ENCODE results near the gene CYP27A1. TPM values are rescaled to one million over a fixed set of nuclear protein-coding genes. Genes with fewer than 3 reads are reported as not detected.

Gene CYP27A1
- total and polyA plus RNA-seq, 9 of the 15 experiments (the other 6 are each of a cell fraction or from before 2014, with no cell fraction given): 0.20 TPM; not detected in 8

DNA sequence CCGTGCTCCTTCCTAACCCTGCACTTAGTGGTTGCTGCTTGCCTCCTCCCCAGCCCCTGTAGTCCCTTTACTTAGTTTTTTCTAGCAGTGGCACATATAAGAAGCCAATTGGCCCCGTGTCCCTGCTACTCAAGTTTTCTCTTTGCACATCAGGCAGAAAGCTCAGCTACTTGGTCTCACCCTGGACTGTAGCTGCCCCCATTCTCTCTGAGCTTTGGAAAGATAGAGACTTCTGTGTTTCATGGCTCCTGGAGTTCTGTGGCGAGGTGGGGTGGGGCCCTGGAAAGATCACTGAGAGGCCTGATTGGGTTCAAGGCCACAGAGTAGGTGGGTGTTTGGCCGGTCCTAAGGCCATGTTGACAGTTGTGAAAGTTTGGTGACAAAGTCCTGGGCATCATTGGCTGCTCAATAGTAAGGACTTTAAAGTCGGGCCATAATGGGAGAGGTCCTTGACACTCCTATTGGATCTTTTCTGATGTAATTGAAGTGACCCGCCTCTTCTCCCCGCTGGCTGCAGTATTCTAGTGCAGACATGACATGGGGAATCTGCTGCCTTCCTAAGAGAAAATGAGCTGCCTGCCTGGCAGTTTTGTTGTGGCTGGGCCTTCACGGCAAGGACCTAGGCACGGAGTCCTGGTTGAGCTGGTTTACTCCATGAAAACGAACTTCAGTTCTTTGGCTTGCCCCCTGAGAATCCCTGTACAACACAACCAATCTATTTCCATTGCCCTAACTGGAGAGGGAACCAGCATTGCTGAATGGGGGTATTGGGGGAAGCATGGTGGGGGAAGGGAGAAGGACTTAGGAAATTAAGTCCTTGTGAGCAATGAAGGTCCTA lies 26.2 kb upstream of the CYP27A1 start:
- H3K27me3 ChIP-seq (ENCODE audit: control insufficient read depth in 2 of 2, insufficient read depth in 2 of 2, low read length in 2 of 2): no peaks in the 10 kb centered on the region
- DNase-seq (ENCODE audit: extremely low read depth in 1 of 4, low spot score in 3 of 4) (no peak), ATAC-seq (no peak), FAIRE-seq (no peak)
- H2AFZ ChIP-seq (ENCODE audit: low read depth, low read length): no peak overlapping the region
- H3K27ac ChIP-seq (ENCODE audit: extremely low read depth, low read depth, low read length): no peak overlapping the region
- no peaks in the 10 kb centered on the region for H3K4me1 ChIP-seq (replicated peaks in 1 of 2; ENCODE audit: control insufficient read depth in 2 of 2, insufficient read depth in 2 of 2, low read length in 2 of 2)
- BruUV-seq (replicated peaks): no TSS peak
- H3K4me3 ChIP-seq: no peak overlapping the region
- no peak overlapping the region for H3K9ac ChIP-seq (ENCODE audit: insufficient read depth in 1 of 2, low read depth in 2 of 2, low read length in 2 of 2)
- no peaks in the 10 kb centered on the region for H4K20me1 ChIP-seq (replicated peaks; ENCODE audit: control insufficient read depth, insufficient read depth, low read length)
- POLR2A ChIA-PET: no interaction called here
- H3K9me3 ChIP-seq (replicated peaks; ENCODE audit: control insufficient read depth, insufficient read depth, low read depth, low read length): no peaks in the 10 kb centered on the region
- CTCF ChIA-PET (ENCODE audit: low intra/inter-chr PET ratio): no interaction called here
- WGBS (ENCODE audit: insufficient coverage, low coverage, missing lambda C conversion rate): 73% methylated on average over 9 of the region's 10 CpGs
- no peak overlapping the region for H3K4me2 ChIP-seq (ENCODE audit: insufficient read depth, low read length)
- intact Hi-C loops (cut with micrococcal nuclease): no loop called here
- H3K36me3 ChIP-seq (ENCODE audit: control insufficient read depth, insufficient read depth, low read length): peaks cover 37% of the 10 kb centered on the region; the same call in 1 of the 3 replicates
- in situ Hi-C loops (cut with MboI): no loop called here
- H3K79me2 ChIP-seq (ENCODE audit: control insufficient read depth, insufficient read depth, low read length): no peaks in the 10 kb centered on the region
- H3K9me1 ChIP-seq (ENCODE audit: control insufficient read depth, insufficient read depth, low read length): no peaks in the 10 kb centered on the region
- TF ChIP-seq, protein P1, sequence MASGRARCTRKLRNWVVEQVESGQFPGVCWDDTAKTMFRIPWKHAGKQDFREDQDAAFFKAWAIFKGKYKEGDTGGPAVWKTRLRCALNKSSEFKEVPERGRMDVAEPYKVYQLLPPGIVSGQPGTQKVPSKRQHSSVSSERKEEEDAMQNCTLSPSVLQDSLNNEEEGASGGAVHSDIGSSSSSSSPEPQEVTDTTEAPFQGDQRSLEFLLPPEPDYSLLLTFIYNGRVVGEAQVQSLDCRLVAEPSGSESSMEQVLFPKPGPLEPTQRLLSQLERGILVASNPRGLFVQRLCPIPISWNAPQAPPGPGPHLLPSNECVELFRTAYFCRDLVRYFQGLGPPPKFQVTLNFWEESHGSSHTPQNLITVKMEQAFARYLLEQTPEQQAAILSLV (tag; IDR thresholded peaks at IDR 0.05): no peak
- TF ChIP-seq E2F3 (CRISPR knock-in tag; IDR thresholded peaks at IDR 0.05) (no peak), ZFPM2 (CRISPR knock-in tag; IDR thresholded peaks at IDR 0.05) (no peak), NFIX (CRISPR knock-in tag; IDR thresholded peaks at IDR 0.05; ENCODE audit: low read depth) (no peak), HOMEZ (CRISPR knock-in tag; IDR thresholded peaks at IDR 0.05) (no peak), MED1 (CRISPR knock-in tag; IDR thresholded peaks at IDR 0.05; ENCODE audit: borderline replicate concordance) (no peak), PKNOX1 (IDR thresholded peaks at IDR 0.05) (no peak)
- TF ChIP-seq, protein P2, sequence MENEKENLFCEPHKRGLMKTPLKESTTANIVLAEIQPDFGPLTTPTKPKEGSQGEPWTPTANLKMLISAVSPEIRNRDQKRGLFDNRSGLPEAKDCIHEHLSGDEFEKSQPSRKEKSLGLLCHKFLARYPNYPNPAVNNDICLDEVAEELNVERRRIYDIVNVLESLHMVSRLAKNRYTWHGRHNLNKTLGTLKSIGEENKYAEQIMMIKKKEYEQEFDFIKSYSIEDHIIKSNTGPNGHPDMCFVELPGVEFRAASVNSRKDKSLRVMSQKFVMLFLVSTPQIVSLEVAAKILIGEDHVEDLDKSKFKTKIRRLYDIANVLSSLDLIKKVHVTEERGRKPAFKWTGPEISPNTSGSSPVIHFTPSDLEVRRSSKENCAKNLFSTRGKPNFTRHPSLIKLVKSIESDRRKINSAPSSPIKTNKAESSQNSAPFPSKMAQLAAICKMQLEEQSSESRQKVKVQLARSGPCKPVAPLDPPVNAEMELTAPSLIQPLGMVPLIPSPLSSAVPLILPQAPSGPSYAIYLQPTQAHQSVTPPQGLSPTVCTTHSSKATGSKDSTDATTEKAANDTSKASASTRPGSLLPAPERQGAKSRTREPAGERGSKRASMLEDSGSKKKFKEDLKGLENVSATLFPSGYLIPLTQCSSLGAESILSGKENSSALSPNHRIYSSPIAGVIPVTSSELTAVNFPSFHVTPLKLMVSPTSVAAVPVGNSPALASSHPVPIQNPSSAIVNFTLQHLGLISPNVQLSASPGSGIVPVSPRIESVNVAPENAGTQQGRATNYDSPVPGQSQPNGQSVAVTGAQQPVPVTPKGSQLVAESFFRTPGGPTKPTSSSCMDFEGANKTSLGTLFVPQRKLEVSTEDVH (IDR thresholded peaks at IDR 0.05; ENCODE audit: low read depth, partially characterized antibody): no peak
- TF ChIP-seq, protein P3, sequence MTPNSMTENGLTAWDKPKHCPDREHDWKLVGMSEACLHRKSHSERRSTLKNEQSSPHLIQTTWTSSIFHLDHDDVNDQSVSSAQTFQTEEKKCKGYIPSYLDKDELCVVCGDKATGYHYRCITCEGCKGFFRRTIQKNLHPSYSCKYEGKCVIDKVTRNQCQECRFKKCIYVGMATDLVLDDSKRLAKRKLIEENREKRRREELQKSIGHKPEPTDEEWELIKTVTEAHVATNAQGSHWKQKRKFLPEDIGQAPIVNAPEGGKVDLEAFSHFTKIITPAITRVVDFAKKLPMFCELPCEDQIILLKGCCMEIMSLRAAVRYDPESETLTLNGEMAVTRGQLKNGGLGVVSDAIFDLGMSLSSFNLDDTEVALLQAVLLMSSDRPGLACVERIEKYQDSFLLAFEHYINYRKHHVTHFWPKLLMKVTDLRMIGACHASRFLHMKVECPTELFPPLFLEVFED (CRISPR knock-in tag; conservative IDR thresholded peaks at IDR 0.05): no peak

All from K562 (cell line).